ENCODE data around the gene TBC1D3G.
"Not testable (repeated sequence)": the region's sequence is repeated elsewhere in the genome, so short reads cannot be mapped to it uniquely, and the experiment has no call there.

The TBC1D3G gene

GRCh38 chr17:36323584-36323983, at the start of gene TBC1D3G:
Gene TBC1D3G (plus strand): TSS chr17:36323884. CDS start chr17:36325412, 1,528 bp downstream.
- not testable (repeated sequence) for DNase-seq (ENCODE audit: low read depth)

DNA sequence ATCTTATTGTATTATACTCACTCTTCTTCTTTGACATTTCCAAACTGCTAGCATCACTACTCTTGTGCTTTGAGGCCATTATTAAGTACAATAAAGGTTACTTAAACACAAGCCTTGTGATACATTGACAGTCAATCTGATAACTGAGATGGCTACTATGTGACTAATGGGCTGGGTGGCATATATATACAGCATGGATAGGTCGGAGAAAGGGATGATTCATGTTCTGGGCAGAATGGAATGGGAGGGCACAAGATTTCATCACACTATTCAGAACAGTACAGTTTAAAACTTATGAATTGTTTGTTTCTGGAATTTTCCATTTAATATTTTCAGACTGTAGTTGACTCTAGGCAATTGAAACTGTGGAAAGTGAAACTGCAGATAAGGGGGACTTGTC, 40.4 kb upstream of the TBC1D3G start:
- not testable (repeated sequence) for DNase-seq (ENCODE audit: low read depth)

- not testable (repeated sequence) for DNase-seq (ENCODE audit: low read depth)
Observed at GRCh38 chr17:36284219-36284618, 39.5 kb upstream of the TBC1D3G start.

DNA sequence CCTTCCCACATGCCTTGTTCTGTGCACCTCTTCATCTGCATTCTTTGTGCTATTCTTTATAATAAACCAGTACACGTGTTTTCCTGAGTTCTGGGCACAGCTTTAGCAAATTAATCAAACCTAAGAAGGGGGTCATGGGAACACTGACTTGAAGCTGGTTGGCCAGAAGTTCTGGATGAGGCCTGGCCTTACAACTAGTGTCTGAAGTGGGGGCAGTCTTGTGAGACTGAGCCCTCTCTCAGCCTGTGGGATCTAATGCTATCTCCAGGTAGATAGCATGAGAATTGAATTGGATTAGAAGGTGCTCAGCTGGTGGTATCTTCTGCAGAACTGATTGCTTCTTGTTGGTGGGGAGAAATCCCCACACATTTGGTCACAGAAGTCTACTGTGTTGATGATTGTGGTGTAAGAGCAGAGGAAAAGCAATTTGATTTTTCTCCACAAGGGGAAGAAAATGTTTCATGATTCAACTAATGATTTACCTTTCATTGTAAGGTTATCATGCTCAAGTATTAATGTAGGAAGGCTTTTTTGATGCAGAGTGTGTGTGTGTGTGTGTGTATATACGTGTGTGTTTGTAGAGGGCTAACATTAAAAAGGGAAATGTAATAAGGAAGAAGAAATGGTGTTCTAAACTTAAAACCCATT, 33.6 kb upstream of the TBC1D3G start:
- DNase-seq (ENCODE audit: low read depth) = not testable (repeated sequence)

- DNase-seq (ENCODE audit: low read depth) = not testable (repeated sequence)
Observed at GRCh38 chr17:36295161-36295560, 28.5 kb upstream of the TBC1D3G start.

- DNase-seq (ENCODE audit: low read depth) = not testable (repeated sequence)
Observed at GRCh38 chr17:36315736-36316135, 7.9 kb upstream of the TBC1D3G start.

GRCh38 chr17:36362496-36362895, 38.8 kb downstream of the TBC1D3G start:
- not testable (repeated sequence) for DNase-seq (ENCODE audit: low read depth)

DNA sequence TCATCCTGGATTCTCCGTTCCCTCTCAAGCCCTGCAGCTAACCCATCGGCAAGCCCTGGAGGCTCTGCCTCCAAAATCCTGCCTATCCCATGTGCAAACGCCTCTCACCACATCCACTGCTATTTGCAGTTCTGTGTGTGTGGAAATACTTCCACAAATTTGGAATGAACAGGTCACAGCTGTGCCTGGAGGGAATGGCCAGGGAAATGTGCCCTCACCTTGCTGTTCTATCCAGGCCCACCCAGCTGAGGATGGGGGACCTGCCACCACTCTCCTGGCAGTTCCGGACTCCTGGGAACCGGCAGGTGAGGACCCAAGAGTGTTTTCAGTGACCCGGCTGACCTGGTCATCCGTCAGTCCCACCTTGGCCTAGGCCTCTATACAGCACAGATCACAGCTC, 52.3 kb downstream of the TBC1D3G start:
- not testable (repeated sequence) for DNase-seq (ENCODE audit: low read depth)
